Stomach smooth muscle (tissue), 2 donors: ENCODE data around the gene SLC22A16.

Source experiments
- H3K27ac ChIP-seq: one replicate; pipeline ENCODE4 v1.7.0; 2013; ENCODE audit warnings: mild to moderate bottlenecking, low read length, inconsistent platforms
- H3K27me3 ChIP-seq, 2 donors: one replicate each; pipeline ENCODE4 v1.7.0; 2013; ENCODE audit warnings: low read length in 2 of 2; ENCODE audit not compliant: insufficient read depth in 2 of 2, control insufficient read depth in 1 of 2
- H3K36me3 ChIP-seq, 2 donors: one replicate each; pipeline ENCODE4 v1.7.0; 2013; ENCODE audit warnings: low read length in 2 of 2; ENCODE audit not compliant: control insufficient read depth in 2 of 2, insufficient read depth in 2 of 2
- H3K4me1 ChIP-seq: one replicate; pipeline ENCODE4 v1.7.0; 2013; ENCODE audit warnings: low read length; ENCODE audit not compliant: control insufficient read depth, insufficient read depth
- H3K4me3 ChIP-seq, 2 donors: one replicate each; pipeline ENCODE4 v1.7.0; 2013; ENCODE audit warnings: low read length in 2 of 2
- H3K9ac ChIP-seq, 2 donors: one replicate each; pipeline ENCODE4 v1.7.0; 2013; ENCODE audit warnings: low read length in 2 of 2, mild to moderate bottlenecking in 1 of 2
- H3K9me3 ChIP-seq, 2 donors: one replicate each; pipeline ENCODE4 v1.7.0; 2013; ENCODE audit warnings: low read length in 2 of 2; ENCODE audit not compliant: control insufficient read depth in 2 of 2
- donor health status: healthy.
- donor health status: Pancreatic carcinoma.

Gene SLC22A16

GRCh38 chr6:110446405-110446804, 30.0 kb downstream of the SLC22A16 start:
- Histone ChIP-seq H3K4me3 (no peak overlapping the region), H3K36me3 (no peaks in the 10 kb centered on the region), H3K9ac (no peak overlapping the region), H3K27ac (no peak overlapping the region), H3K9me3 (no peaks in the 10 kb centered on the region), H3K27me3 (no peaks in the 10 kb centered on the region), H3K4me1 (no peaks in the 10 kb centered on the region)

- H3K27me3 ChIP-seq, result no peaks in the 10 kb centered on the region
- H3K27ac ChIP-seq, result no peak overlapping the region
- no peaks in the 10 kb centered on the region for H3K4me1 ChIP-seq
- H3K9me3 ChIP-seq, result peaks cover 0 to 2% of the 10 kb centered on the region in 2 donors
- H3K9ac ChIP-seq, result no peak overlapping the region
- no peak overlapping the region for H3K4me3 ChIP-seq
- H3K36me3 ChIP-seq, result no peaks in the 10 kb centered on the region
Measured at GRCh38 chr6:110440026-110440425, 36.4 kb downstream of the SLC22A16 start.

- no peaks in the 10 kb centered on the region for H3K27me3 ChIP-seq
Measured at GRCh38 chr6:110439356-110439755, 37.1 kb downstream of the SLC22A16 start.

GRCh38 chr6:110434961-110435602, 41.3 kb downstream of the SLC22A16 start:
- no peaks in the 10 kb centered on the region for H3K4me1 ChIP-seq
- peaks cover 0 to 3% of the 10 kb centered on the region in 2 donors for H3K27me3 ChIP-seq
- H3K9me3 ChIP-seq, result peaks cover 0 to 2% of the 10 kb centered on the region in 2 donors
- no peaks in the 10 kb centered on the region for H3K36me3 ChIP-seq
- H3K27ac ChIP-seq, result no peak overlapping the region
- no peak overlapping the region for H3K9ac ChIP-seq
- H3K4me3 ChIP-seq, result no peak overlapping the region

More at GRCh38 chr6:110439356-110439755, 37.1 kb downstream of the SLC22A16 start:
- Histone ChIP-seq H3K9me3 (peaks cover 0 to 2% of the 10 kb centered on the region in 2 donors), H3K27ac (no peak overlapping the region), H3K36me3 (no peaks in the 10 kb centered on the region), H3K9ac (no peak overlapping the region), H3K4me1 (no peaks in the 10 kb centered on the region), H3K4me3 (no peak overlapping the region)

- Histone ChIP-seq H3K4me1 (no peaks in the 10 kb centered on the region), H3K4me3 (no peak overlapping the region), H3K9ac (no peak overlapping the region), H3K36me3 (no peaks in the 10 kb centered on the region), H3K27ac (no peak overlapping the region), H3K27me3 (peaks cover 0 to 5% of the 10 kb centered on the region in 2 donors), H3K9me3 (peaks cover 0 to 2% of the 10 kb centered on the region in 2 donors)
Measured at GRCh38 chr6:110432285-110432900, 44.0 kb downstream of the SLC22A16 start.

- no peak overlapping the region for H3K27ac ChIP-seq
- H3K4me3 ChIP-seq, result no peak overlapping the region
- no peaks in the 10 kb centered on the region for H3K4me1 ChIP-seq
- no peaks in the 10 kb centered on the region for H3K9me3 ChIP-seq
- H3K27me3 ChIP-seq, result peaks cover 0 to 5% of the 10 kb centered on the region in 2 donors
- no peaks in the 10 kb centered on the region for H3K36me3 ChIP-seq
- no peak overlapping the region for H3K9ac ChIP-seq
Measured at GRCh38 chr6:110430741-110431140, 45.7 kb downstream of the SLC22A16 start.

GRCh38 chr6:110430236-110430635, 46.2 kb downstream of the SLC22A16 start:
- H3K9ac ChIP-seq, result no peak overlapping the region
- H3K27me3 ChIP-seq, result peaks cover 0 to 5% of the 10 kb centered on the region in 2 donors
- no peaks in the 10 kb centered on the region for H3K4me1 ChIP-seq
- no peak overlapping the region for H3K27ac ChIP-seq
- no peak overlapping the region for H3K4me3 ChIP-seq
- H3K9me3 ChIP-seq, result no peaks in the 10 kb centered on the region
- H3K36me3 ChIP-seq, result no peaks in the 10 kb centered on the region

GRCh38 chr6:110428153-110428552, 48.3 kb downstream of the SLC22A16 start:
- H3K4me3 ChIP-seq, result no peak overlapping the region
- H3K4me1 ChIP-seq, result no peaks in the 10 kb centered on the region
- H3K9me3 ChIP-seq, result no peaks in the 10 kb centered on the region
- peaks cover 0 to 5% of the 10 kb centered on the region in 2 donors for H3K27me3 ChIP-seq
- H3K27ac ChIP-seq, result no peak overlapping the region
- no peaks in the 10 kb centered on the region for H3K36me3 ChIP-seq
- H3K9ac ChIP-seq, result no peak overlapping the region

GRCh38 chr6:110425816-110426215, 50.6 kb downstream of the SLC22A16 start:
- H3K9me3 ChIP-seq, result peaks cover 0 to 4% of the 10 kb centered on the region in 2 donors
- no peak overlapping the region for H3K9ac ChIP-seq
- no peaks in the 10 kb centered on the region for H3K4me1 ChIP-seq
- no peak overlapping the region for H3K27ac ChIP-seq
- no peak overlapping the region for H3K4me3 ChIP-seq
- peaks cover 0 to 5% of the 10 kb centered on the region in 2 donors for H3K27me3 ChIP-seq
- H3K36me3 ChIP-seq, result no peaks in the 10 kb centered on the region

- Histone ChIP-seq H3K9me3 (peaks cover 0 to 4% of the 10 kb centered on the region in 2 donors), H3K27me3 (no peaks in the 10 kb centered on the region), H3K36me3 (no peaks in the 10 kb centered on the region), H3K9ac (no peak overlapping the region), H3K4me1 (no peaks in the 10 kb centered on the region), H3K27ac (no peak overlapping the region), H3K4me3 (no peak overlapping the region)
Measured at GRCh38 chr6:110422444-110422822, 54.0 kb downstream of the SLC22A16 start.
